Activated naive CD8-positive, alpha-beta T cell treated with anti-CD3 and anti-CD28 coated beads, Interleukin-2, amount 10 ng/mL, durations not matched to agents 7 days and 5 days (primary cell): ENCODE measurements around the gene MRGPRG. TPM values are rescaled to one million over a fixed set of nuclear protein-coding genes. Genes with fewer than 3 reads are reported as not detected.
"Not testable (repeated sequence)": the region's sequence is repeated elsewhere in the genome, so short reads cannot be mapped to it uniquely, and the experiment has no call there.

Experiments
- ATAC-seq: fragments of 150-1000 bp; cut with Tn5 transposase; one replicate; pipeline ENCODE4 v1.10.0; 2021; ENCODE audit warnings: low read depth, moderate library complexity
- POLR2A ChIA-PET: fragments of 350-600 bp; sonication (Branson Sonifier 250); formaldehyde crosslinking; loops from one replicate; lab custom pipeline; 2021; ENCODE audit warnings: antibody characterized with exemption; lab: Charles Lee
- DNase-seq: peaks from one replicate; pipeline ENCODE4 v3.0.0; 2021
- H3K27ac Mint-ChIP-seq: one replicate; pipeline ENCODE4 v1.8.0; 2022; ENCODE audit warnings: mild to moderate bottlenecking, mixed read lengths
- H3K27me3 Mint-ChIP-seq: one replicate; pipeline ENCODE4 v1.8.0; 2022; ENCODE audit warnings: mild to moderate bottlenecking, moderate library complexity, mixed read lengths
- H3K36me3 Mint-ChIP-seq: one replicate; pipeline ENCODE4 v1.8.0; 2021; ENCODE audit warnings: mild to moderate bottlenecking, mixed read lengths
- H3K4me1 Mint-ChIP-seq: one replicate; pipeline ENCODE4 v1.8.0; 2021; ENCODE audit warnings: mixed read lengths
- H3K4me3 Mint-ChIP-seq: one replicate; pipeline ENCODE4 v1.8.0; 2022; ENCODE audit warnings: mild to moderate bottlenecking, moderate library complexity, mixed read lengths
- H3K9me3 Mint-ChIP-seq: one replicate; pipeline ENCODE4 v1.8.0; 2021; ENCODE audit warnings: mixed read lengths
- total RNA-seq, 2 experiments: library from RNA; stranded (reverse); gene quantifications; one replicate each; pipeline ENCODE4 v1.2.3, GENCODE V29; 2021

MRGPRG gene
- total RNA-seq, 2 experiments from 2014 or later: not detected

GRCh38 chr11:3176487-3176886 lies 42.1 kb downstream of the MRGPRG start:
- H3K4me1 Mint-ChIP-seq: peaks cover 4% of the 10 kb centered on the region
- DNase-seq (no peak), ATAC-seq (no peak)
- H3K4me3 Mint-ChIP-seq: no peak overlapping the region
- peaks cover 3% of the 10 kb centered on the region for H3K36me3 Mint-ChIP-seq
- H3K27me3 Mint-ChIP-seq: no peaks in the 10 kb centered on the region
- POLR2A ChIA-PET: no interaction called here
- no peak overlapping the region for H3K27ac Mint-ChIP-seq
- H3K9me3 Mint-ChIP-seq: peaks cover 8% of the 10 kb centered on the region

- no peaks in the 10 kb centered on the region for H3K27me3 Mint-ChIP-seq
- peaks cover 3% of the 10 kb centered on the region for H3K36me3 Mint-ChIP-seq
- peaks cover 8% of the 10 kb centered on the region for H3K9me3 Mint-ChIP-seq
- POLR2A ChIA-PET: no interaction called here
- no peak overlapping the region for H3K4me3 Mint-ChIP-seq
- DNase-seq (peak; percentile 12), ATAC-seq (no peak)
- H3K27ac Mint-ChIP-seq: no peak overlapping the region
- H3K4me1 Mint-ChIP-seq: peaks cover 7% of the 10 kb centered on the region
Measured at GRCh38 chr11:3175194-3175593, 43.4 kb downstream of the MRGPRG start.

- no peak for ATAC-seq
- H3K27ac Mint-ChIP-seq: no peak overlapping the region
Measured at GRCh38 chr11:3174387-3174786, 44.2 kb downstream of the MRGPRG start.

GRCh38 chr11:3173795-3174194 lies 44.8 kb downstream of the MRGPRG start:
- no peak for DNase-seq
- Mint-ChIP-seq H3K4me3 (no peak overlapping the region), H3K27ac (no peak overlapping the region), H3K36me3 (peaks cover 3% of the 10 kb centered on the region), H3K4me1 (peaks cover 18% of the 10 kb centered on the region), H3K27me3 (peaks cover 7% of the 10 kb centered on the region), H3K9me3 (peaks cover 8% of the 10 kb centered on the region)
- no peak for ATAC-seq
- POLR2A ChIA-PET: no interaction called here

More at GRCh38 chr11:3174387-3174786, 44.2 kb downstream of the MRGPRG start:
- Mint-ChIP-seq H3K36me3 (peaks cover 3% of the 10 kb centered on the region), H3K4me1 (peaks cover 14% of the 10 kb centered on the region), H3K27me3 (peaks cover 4% of the 10 kb centered on the region), H3K9me3 (peaks cover 8% of the 10 kb centered on the region), H3K4me3 (no peak overlapping the region)
- DNase-seq: no peak
- POLR2A ChIA-PET: no interaction called here

GRCh38 chr11:3171931-3172560 lies 46.6 kb downstream of the MRGPRG start:
- peaks cover 6% of the 10 kb centered on the region for H3K9me3 Mint-ChIP-seq
- peaks cover 18% of the 10 kb centered on the region for H3K4me1 Mint-ChIP-seq
- DNase-seq (peak; percentile 10), ATAC-seq (no peak)
- H3K4me3 Mint-ChIP-seq: no peak overlapping the region
- H3K27me3 Mint-ChIP-seq: peaks cover 10% of the 10 kb centered on the region
- POLR2A ChIA-PET: no interaction called here
- peaks cover 3% of the 10 kb centered on the region for H3K36me3 Mint-ChIP-seq
- H3K27ac Mint-ChIP-seq: no peak overlapping the region

- POLR2A ChIA-PET: no interaction called here
- H3K27ac Mint-ChIP-seq: no peak overlapping the region
- peak; percentile 33 for DNase-seq
- peaks cover 3% of the 10 kb centered on the region for H3K9me3 Mint-ChIP-seq
- peaks cover 1% of the 10 kb centered on the region for H3K36me3 Mint-ChIP-seq
- peaks cover 14% of the 10 kb centered on the region for H3K27me3 Mint-ChIP-seq
- ATAC-seq: peak; percentile 9
- H3K4me3 Mint-ChIP-seq: no peak overlapping the region
- peaks cover 18% of the 10 kb centered on the region for H3K4me1 Mint-ChIP-seq
Measured at GRCh38 chr11:3170756-3171650, 47.6 kb downstream of the MRGPRG start.

- peak overlapping the region; percentile 34 for H3K27ac Mint-ChIP-seq
- no peak for ATAC-seq
- POLR2A ChIA-PET: no interaction called here
Measured at GRCh38 chr11:3170044-3170755, 48.4 kb downstream of the MRGPRG start.

GRCh38 chr11:3169255-3170043 lies 49.2 kb downstream of the MRGPRG start:
- Mint-ChIP-seq H3K9me3 (no peaks in the 10 kb centered on the region), H3K4me1 (peaks cover 22% of the 10 kb centered on the region), H3K36me3 (no peaks in the 10 kb centered on the region), H3K27ac (peak overlapping the region; percentile 34), H3K27me3 (peaks cover 14% of the 10 kb centered on the region), H3K4me3 (peak overlapping the region; percentile 78)
- peak; percentile 14 for ATAC-seq
- peak; percentile 45 for DNase-seq
- POLR2A ChIA-PET: no interaction called here

More at GRCh38 chr11:3170044-3170755, 48.4 kb downstream of the MRGPRG start:
- Mint-ChIP-seq H3K4me1 (peaks cover 22% of the 10 kb centered on the region), H3K27me3 (peaks cover 14% of the 10 kb centered on the region), H3K9me3 (no peaks in the 10 kb centered on the region), H3K36me3 (no peaks in the 10 kb centered on the region), H3K4me3 (peak overlapping the region; percentile 78)
- DNase-seq: peak; percentile 33

GRCh38 chr11:3168742-3169254 lies 49.8 kb downstream of the MRGPRG start:
- POLR2A ChIA-PET, H3K36me3 Mint-ChIP-seq, H3K27ac Mint-ChIP-seq, H3K9me3 Mint-ChIP-seq: not testable (repeated sequence)
- peaks cover 14% of the 10 kb centered on the region for H3K27me3 Mint-ChIP-seq
- DNase-seq (peak; percentile 22), ATAC-seq (peak; percentile 2)
- peak overlapping the region; percentile 78 for H3K4me3 Mint-ChIP-seq
- peaks cover 24% of the 10 kb centered on the region for H3K4me1 Mint-ChIP-seq

Other genes with a start within 250 kb of the MRGPRG start
- gene NAP1L4, start 226.5 kb downstream of the MRGPRG start, total RNA-seq: 100 to 1,000 TPM; 346 to 363 TPM
- gene CARS1, start 161.4 kb downstream of the MRGPRG start, total RNA-seq: 100 to 1,000 TPM; 100 to 111 TPM
- 10 to 100 TPM; 13.0 to 13.2 TPM for gene OSBPL5, start 53.5 kb downstream of the MRGPRG start, total RNA-seq
- gene MRGPRE, start 13.6 kb upstream of the MRGPRG start, total RNA-seq: not detected
- gene ZNF195, start 160.3 kb upstream of the MRGPRG start, total RNA-seq: 10 to 100 TPM; 41.6 to 44.4 TPM